HG03354 (cell line): ENCODE measurements around the gene STARD9.
"Not testable (repeated sequence)": the region's sequence is repeated elsewhere in the genome, so short reads cannot be mapped to it uniquely, and the experiment has no call there.

Experiments used
- ATAC-seq: cut with Tn5 transposase; IDR thresholded peaks from one replicate; pipeline ENCODE4 v1.9.1; 2021; ENCODE audit warnings: mild to moderate bottlenecking; ENCODE audit not compliant: unreplicated experiment, poor library complexity, severe bottlenecking

STARD9 gene

DNA sequence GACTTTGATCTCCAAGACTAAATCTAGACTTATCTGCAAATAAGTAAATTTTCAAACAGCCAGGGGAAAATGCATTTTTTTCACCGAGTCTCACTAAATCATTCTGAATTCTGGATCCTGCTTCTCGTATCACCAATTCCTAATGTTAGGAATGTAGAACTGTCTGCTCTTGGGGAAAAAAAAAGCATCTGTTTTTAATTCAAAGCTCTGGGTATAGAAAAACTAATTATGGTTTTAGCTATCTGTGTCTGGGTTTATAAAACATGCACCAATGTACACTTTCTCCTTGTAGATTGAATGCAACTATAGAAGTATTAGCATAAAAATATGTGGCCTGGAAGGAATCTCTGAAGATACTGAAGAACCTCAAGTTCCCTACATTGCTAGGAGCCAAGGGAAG, 166.3 kb downstream of the STARD9 start:
- ATAC-seq = no peak

DNA sequence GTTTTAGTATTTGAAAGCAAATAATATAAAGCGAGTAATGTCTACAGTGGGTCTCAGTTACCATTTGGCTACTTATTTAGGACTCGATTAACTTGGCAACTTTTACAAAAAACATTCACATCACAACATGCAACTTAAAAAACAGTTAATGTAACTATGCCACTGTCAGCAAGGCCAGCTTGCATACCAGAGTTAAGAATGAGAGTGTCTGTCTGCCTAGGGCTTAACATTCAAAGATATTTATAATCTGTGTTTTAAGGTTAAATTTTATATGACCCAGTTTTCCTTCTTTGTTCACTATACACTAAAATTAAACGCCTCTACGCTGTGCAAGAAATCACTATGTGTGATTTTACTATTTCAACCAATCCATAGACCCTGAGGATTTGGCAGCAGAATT, 166.7 kb downstream of the STARD9 start:
- no peak for ATAC-seq

DNA sequence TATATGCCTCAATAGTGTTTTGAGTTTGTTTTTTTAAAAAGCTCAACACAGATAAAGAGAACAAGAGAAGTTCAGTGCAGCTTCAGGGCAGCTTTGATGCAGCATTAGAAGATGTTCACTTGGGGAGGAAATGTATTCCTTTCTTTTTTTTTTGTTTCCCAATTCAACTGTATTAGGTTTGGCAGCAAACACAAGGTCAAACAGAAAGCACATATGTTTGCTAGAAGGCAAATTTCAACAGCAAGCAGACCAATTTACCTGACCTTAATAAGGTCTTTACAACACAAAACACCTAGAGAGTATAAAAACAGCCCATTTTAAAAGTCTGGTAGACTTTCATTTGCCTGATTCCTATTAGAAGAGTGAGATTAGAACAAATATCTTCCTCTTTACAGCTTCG, 168.8 kb downstream of the STARD9 start:
- ATAC-seq = no peak

DNA sequence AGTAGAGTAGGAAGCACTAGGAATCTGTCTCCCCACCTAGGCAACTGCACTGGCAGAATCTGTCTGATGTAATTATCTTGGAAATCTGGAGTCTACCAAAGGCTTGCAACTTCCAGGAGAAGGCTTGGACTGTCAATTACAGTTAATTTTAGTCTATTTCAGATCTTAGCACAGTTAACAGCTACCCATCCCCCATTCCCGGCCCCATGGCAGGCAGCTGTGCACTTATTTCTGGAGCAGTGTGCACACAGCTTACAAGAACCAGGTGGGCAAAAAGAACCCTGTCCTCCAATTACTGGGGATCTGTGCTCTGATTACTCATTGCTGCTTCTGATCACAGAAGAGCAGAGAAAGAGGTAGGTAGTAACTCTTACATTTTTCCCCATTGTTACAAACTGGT, 173.9 kb downstream of the STARD9 start:
- ATAC-seq = no peak

DNA sequence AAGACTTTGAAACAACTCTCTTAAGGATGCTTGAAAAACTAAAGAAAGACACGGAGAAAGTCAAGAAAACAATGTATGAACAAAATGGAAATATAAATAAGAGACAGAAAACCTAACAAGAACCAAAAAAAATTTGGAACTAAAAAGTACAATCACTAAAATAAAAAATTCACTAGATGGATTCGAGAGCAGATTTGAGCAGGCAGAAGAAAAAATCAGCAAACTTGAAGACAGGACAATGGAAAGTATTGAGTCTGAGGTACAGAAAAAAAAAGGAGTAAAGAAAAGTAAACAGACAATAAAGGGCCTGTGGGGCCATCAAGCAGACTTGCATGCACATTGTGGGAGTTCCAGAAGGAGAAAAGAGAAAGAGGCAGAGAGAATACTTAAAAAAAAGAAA, 174.9 kb downstream of the STARD9 start:
- ATAC-seq = no peak

DNA sequence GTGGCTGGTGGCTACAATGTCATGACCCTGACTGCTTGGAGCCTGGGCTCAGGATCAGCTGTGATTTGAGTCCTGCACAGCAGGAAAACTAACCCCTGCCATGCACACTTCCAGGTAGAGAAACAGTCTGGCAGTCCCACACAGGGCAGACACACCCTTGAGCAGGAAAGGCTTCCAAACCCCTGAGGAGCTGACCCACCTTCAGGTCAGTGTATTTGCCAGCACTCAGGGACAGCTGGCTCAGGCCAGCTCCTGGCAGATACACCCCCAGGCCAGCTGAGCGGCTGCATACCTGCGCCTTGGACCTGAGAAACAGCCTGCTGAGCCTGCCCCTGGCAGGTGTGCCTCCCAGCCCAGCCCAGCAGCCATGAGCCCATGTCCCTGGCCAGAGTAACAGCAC, 183.7 kb downstream of the STARD9 start:
- no peak for ATAC-seq

DNA sequence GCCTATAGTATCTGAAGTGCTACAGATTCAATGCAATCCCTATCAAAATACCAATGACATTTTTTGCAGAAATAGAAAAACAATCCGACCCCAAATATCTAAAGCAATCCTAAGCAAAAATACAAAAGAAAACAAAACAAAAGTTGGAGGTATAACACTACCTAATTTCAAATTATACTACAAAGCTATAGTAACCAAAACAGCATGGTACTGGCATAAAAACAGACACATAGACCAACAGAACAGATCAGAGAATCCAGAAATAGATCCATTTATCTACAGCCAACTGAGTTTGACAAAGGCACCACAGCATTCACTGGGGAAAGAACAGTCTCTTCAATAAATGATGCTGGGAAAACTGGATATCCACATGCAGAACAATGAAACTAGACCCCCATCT, 185.4 kb downstream of the STARD9 start:
- ATAC-seq = no peak

DNA sequence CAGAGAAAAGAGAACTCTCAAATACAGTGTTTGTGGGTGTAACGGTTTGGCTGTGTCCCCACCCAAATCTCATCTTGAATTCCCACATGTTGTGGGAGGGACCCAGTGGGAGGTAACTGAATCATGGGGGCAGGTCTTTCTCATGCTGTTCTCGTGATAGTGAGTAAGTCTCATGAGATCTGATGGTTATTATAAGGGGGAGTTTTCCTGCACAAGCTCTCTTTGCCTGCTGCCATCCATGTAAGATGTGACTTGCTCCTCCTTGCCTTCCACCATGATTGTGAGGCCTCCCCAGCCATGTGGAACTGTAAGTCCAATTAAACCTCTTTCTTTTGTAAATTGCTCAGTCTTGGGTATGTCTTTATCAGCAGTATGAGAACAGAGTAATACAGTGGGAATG, 186.4 kb downstream of the STARD9 start:
- ATAC-seq = not testable (repeated sequence)

DNA sequence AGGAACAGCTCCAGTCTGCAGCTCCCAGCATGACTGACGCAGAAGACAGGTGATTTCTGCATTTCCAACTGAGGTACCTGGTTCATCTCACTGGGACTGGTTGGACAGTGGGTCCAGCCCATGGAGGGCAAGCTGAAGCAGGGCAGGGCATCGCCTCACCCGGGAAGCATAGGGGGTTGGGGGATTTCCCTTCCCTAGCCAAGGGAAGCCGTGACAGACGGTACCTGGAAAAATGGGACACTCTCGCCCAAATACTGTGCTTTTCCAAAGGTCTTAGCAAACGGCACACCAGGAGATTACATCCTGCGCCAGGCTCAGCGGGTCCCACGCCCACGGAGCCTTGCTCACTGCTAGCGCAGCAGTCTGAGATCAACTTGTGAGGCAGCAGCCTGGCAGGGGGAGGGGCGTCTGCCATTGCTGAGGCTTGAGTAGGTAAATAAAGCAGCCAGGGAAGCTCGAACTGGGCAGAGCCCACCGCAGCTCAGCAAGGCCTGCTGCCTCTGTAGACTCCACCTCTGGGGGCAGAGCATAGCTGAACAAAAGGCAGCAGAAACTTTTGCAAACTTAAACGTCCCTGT, 188.8 kb downstream of the STARD9 start:
- ATAC-seq = not testable (repeated sequence)

DNA sequence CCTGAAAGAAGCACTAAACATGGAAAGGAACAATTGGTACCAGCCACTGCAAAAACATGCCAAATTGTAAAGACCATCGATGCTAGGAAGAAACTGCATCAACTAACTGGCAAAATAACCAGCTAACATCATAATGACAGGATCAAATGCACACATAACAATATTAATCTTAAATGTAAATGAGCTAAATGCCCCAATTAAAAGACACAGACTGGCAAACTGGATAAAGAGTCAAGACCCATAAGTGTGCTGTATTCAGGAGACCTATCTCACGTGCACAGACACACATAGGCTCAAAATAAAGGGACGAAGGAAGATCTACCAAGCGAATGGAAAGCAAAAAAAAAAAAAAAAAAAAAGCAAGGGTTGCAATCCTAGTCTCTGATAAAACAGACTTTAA, 190.7 kb downstream of the STARD9 start:
- ATAC-seq = not testable (repeated sequence)
